Mucosa of rectum (tissue), 2 donors: ENCODE results near the gene BCAS1.

Experiments used
- H3K27ac ChIP-seq, 2 donors: one replicate each; pipeline ENCODE4 v1.7.0; 2013; ENCODE audit warnings: inconsistent platforms in 2 of 2, low read depth in 2 of 2, low read length in 2 of 2
- H3K27me3 ChIP-seq, 2 donors: one replicate each; pipeline ENCODE4 v1.7.0; 2013; ENCODE audit warnings: low read length in 2 of 2; ENCODE audit not compliant: control insufficient read depth in 2 of 2, insufficient read depth in 2 of 2
- H3K36me3 ChIP-seq, 2 donors: one replicate each; pipeline ENCODE4 v1.7.0; 2013; ENCODE audit warnings: low read length in 2 of 2; ENCODE audit not compliant: control insufficient read depth in 2 of 2, insufficient read depth in 2 of 2
- H3K4me1 ChIP-seq, 2 donors: one replicate each; pipeline ENCODE4 v1.7.0; 2013; ENCODE audit warnings: low read length in 2 of 2, mild to moderate bottlenecking in 1 of 2; ENCODE audit not compliant: control insufficient read depth in 2 of 2, insufficient read depth in 2 of 2
- H3K4me3 ChIP-seq, 2 donors: one replicate each; pipeline ENCODE4 v1.7.0; 2013; ENCODE audit warnings: low read length in 2 of 2
- H3K9ac ChIP-seq, 2 donors: one replicate each; pipeline ENCODE4 v1.7.0; 2013; ENCODE audit warnings: low read length in 2 of 2, low read depth in 1 of 2, mild to moderate bottlenecking in 1 of 2
- H3K9me3 ChIP-seq, 2 donors: one replicate each; pipeline ENCODE4 v1.7.0; 2013; ENCODE audit warnings: low read length in 2 of 2; ENCODE audit not compliant: control insufficient read depth in 2 of 2
- donor health status: healthy.
- donor health status: Normal muscosa, but diverticular disease.

The BCAS1 gene

DNA sequence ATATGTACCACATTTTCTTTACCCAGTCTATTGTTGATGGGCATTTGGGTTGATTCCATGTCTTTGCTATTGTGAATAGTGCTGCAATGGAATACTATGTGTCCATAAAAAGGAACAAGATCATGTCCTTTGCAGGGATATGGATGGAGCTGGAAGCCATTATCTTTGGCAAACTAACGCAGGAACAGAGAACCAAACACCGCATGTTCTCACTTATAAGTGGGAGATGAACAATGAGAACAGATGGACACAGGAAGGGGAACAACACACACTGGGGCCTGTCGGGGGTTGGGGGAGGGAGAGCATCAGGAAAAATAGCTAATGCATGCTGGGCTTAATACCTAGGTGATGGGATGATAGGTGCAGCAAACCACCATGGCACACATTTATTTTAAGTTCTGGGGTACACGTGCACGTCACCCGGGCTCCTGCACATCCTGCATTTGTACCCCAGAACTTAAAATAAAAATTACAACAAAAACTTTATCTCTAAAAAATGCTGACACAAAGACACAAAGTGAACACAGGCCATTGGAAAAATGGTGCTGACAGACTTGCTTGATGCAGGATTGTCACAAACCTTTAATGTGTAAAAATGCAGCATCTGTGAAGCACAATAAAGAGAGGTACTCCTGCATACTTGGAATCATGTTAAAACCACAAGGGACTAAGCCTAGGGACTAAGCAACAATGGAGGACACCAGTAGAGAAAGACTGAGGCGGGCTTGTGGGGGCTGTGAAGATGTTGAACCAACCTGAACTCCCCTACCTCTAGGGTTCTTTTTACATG lies 48.8 kb downstream of the BCAS1 start:
- Histone ChIP-seq H3K27me3 (no peaks in the 10 kb centered on the region), H3K36me3 (peaks cover 0 to 5% of the 10 kb centered on the region in 2 donors), H3K4me3 (no peak overlapping the region), H3K27ac (no peak overlapping the region), H3K4me1 (peaks cover 0 to under 1% of the 10 kb centered on the region in 2 donors), H3K9me3 (no peaks in the 10 kb centered on the region), H3K9ac (no peak overlapping the region)

- no peak overlapping the region for H3K9ac ChIP-seq
- peaks cover 0 to 5% of the 10 kb centered on the region in 2 donors for H3K36me3 ChIP-seq
- no peak overlapping the region for H3K4me3 ChIP-seq
- no peaks in the 10 kb centered on the region for H3K9me3 ChIP-seq
- no peak overlapping the region for H3K27ac ChIP-seq
- H3K27me3 ChIP-seq = no peaks in the 10 kb centered on the region
- H3K4me1 ChIP-seq = no peaks in the 10 kb centered on the region
Observed at GRCh38 chr20:54020868-54021267, 49.5 kb downstream of the BCAS1 start.

DNA sequence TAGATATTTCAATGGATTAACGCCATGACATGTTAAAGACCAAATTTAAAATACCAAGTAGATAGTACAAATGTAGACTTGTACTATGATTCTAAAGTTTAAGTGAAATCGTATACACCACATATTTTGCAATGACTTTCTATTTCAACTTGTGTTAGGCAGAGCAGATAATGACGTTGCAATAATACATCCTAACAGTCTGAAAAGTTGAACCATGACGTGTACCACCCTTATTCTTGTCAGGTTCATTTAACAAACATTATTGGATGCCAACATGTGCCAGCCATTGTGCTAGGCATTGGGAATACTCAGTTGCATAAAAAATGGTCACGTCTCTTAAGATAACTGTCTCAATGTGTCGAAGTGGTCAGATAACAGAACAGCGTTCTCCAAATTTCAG lies 50.0 kb downstream of the BCAS1 start:
- Histone ChIP-seq H3K27me3 (no peaks in the 10 kb centered on the region), H3K9ac (no peak overlapping the region), H3K27ac (no peak overlapping the region), H3K36me3 (peaks cover 0 to 5% of the 10 kb centered on the region in 2 donors), H3K4me3 (no peak overlapping the region), H3K4me1 (no peaks in the 10 kb centered on the region), H3K9me3 (no peaks in the 10 kb centered on the region)

DNA sequence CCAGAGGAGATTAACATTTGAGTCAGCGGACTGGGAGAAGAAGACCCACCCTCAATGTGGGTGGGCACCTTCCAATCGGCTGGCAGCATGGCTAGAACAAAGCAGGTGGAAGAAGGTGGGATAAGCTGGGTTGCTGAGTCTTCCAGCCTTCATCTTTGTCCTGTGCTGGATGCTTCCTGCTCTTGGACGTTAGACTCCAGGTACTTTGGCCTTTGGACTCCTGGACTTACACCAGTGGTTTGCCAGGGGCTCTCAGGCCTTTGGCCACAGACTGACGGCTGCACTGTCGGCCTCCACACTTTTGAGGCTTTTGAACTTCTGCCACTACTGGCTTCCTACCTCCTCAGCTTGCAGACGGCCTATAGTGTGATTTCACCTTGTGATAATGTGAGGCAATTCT lies 50.8 kb downstream of the BCAS1 start:
- Histone ChIP-seq H3K27me3 (no peaks in the 10 kb centered on the region), H3K9ac (no peak overlapping the region), H3K4me3 (no peak overlapping the region), H3K9me3 (no peaks in the 10 kb centered on the region), H3K27ac (no peak overlapping the region), H3K4me1 (peaks cover 0 to 2% of the 10 kb centered on the region in 2 donors), H3K36me3 (peaks cover 0 to 5% of the 10 kb centered on the region in 2 donors)

- H3K4me3 ChIP-seq = no peak overlapping the region
- no peak overlapping the region for H3K27ac ChIP-seq
- H3K9me3 ChIP-seq = no peaks in the 10 kb centered on the region
- no peak overlapping the region for H3K9ac ChIP-seq
- H3K36me3 ChIP-seq = peaks cover 0 to 5% of the 10 kb centered on the region in 2 donors
- H3K27me3 ChIP-seq = no peaks in the 10 kb centered on the region
- H3K4me1 ChIP-seq = peaks cover 0 to 4% of the 10 kb centered on the region in 2 donors
Observed at GRCh38 chr20:54019127-54019526, 51.3 kb downstream of the BCAS1 start.

DNA sequence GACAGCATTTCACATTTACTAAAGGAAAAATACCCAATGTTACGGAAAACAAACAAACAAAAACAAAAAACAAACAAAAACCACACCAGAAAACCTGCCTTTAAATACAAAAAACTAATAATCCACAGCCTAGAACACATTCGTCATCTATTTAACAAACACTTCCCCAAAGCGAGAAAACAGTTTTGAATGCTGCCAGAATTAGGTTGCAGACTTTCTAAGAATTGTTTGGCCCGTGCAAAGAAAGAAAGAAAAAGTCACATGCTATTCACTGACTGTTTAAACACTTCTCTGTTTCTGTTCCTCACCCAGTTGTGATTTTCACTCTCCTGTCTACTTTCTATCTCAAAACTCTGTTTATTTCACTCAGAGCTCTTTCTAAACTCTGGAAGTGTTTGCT lies 52.5 kb downstream of the BCAS1 start:
- Histone ChIP-seq H3K9ac (no peak overlapping the region), H3K4me3 (no peak overlapping the region), H3K36me3 (peaks cover 0 to 2% of the 10 kb centered on the region in 2 donors), H3K27ac (peak overlapping the region; percentile 19 to 40), H3K4me1 (peaks cover 0 to 7% of the 10 kb centered on the region in 2 donors), H3K27me3 (no peaks in the 10 kb centered on the region), H3K9me3 (no peaks in the 10 kb centered on the region)

- no peak overlapping the region for H3K9ac ChIP-seq
- no peak overlapping the region for H3K4me3 ChIP-seq
- peaks cover 2% of the 10 kb centered on the region in 2 donors for H3K36me3 ChIP-seq
- H3K9me3 ChIP-seq = no peaks in the 10 kb centered on the region
- no peak overlapping the region for H3K27ac ChIP-seq
- H3K4me1 ChIP-seq = peaks cover 0 to 7% of the 10 kb centered on the region in 2 donors
- H3K27me3 ChIP-seq = no peaks in the 10 kb centered on the region
Observed at GRCh38 chr20:54015496-54015895, 54.9 kb downstream of the BCAS1 start.

DNA sequence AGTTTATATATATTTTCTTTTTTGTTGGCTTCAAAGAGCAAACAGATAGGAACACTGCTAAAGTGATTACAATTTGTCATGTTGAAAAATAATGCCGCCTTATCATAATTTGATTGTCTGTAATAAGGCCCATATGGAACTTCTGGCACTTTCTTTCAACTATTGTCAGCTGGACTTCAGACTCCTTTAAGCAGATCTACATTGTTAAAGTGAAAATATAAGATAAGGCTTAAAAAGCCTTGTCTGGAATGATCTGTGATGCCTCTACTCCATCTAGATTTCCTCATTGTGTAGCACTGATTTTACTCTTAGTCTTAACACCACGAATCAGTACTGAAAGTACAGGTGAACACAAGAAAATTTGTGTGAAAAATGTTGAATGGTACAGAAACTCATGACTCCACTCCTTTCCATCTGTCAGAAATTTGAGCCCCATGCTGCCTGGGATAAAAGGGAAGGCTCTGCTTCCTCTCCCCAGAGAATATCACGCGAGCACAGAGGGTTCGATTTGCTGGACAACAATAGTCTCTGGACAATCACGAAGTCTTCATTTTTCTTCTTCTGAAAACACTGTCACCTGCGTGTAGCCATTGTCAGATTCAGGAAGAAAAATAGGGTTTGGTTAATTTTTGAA lies 56.0 kb downstream of the BCAS1 start:
- H3K9ac ChIP-seq = no peak overlapping the region

GRCh38 chr20:54013471-54013870 lies 56.9 kb downstream of the BCAS1 start:
- H3K4me1 ChIP-seq = peaks cover 0 to 7% of the 10 kb centered on the region in 2 donors
- H3K27ac ChIP-seq = no peak overlapping the region
- no peak overlapping the region for H3K4me3 ChIP-seq
- no peak overlapping the region for H3K9ac ChIP-seq
- H3K36me3 ChIP-seq = peaks cover 0 to 2% of the 10 kb centered on the region in 2 donors
- H3K27me3 ChIP-seq = no peaks in the 10 kb centered on the region
- H3K9me3 ChIP-seq = no peaks in the 10 kb centered on the region

More for the DNA sequence above, 56.0 kb downstream of the BCAS1 start:
- Histone ChIP-seq H3K36me3 (peaks cover 0 to 2% of the 10 kb centered on the region in 2 donors), H3K9me3 (no peaks in the 10 kb centered on the region), H3K4me3 (no peak overlapping the region), H3K27ac (no peak overlapping the region), H3K27me3 (no peaks in the 10 kb centered on the region), H3K4me1 (peaks cover 0 to 7% of the 10 kb centered on the region in 2 donors)

DNA sequence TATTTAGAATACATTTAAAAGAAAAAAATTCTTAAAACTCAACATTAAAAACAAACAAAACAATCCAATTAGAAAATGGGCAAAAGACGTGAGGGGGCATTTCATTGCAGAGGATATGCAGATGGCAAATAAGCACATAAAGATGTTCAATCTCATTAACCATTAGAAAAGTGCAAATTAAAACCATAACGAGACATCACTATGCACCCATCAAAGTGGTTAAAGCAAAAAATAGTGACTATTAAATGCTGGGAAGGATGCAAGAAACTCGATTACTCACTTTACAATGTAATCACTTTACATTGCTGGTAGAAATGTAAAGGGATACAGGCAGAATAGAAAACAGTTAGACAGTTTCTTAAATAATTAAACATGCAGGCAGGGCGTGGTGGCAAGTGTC lies 59.0 kb downstream of the BCAS1 start:
- H3K9ac ChIP-seq = no peak overlapping the region
- H3K9me3 ChIP-seq = no peaks in the 10 kb centered on the region
- H3K4me3 ChIP-seq = no peak overlapping the region
- peaks cover 0 to 2% of the 10 kb centered on the region in 2 donors for H3K36me3 ChIP-seq
- peaks cover 0 to 7% of the 10 kb centered on the region in 2 donors for H3K4me1 ChIP-seq
- H3K27me3 ChIP-seq = no peaks in the 10 kb centered on the region
- H3K27ac ChIP-seq = no peak overlapping the region
